Neural cell (in vitro differentiated cells): ENCODE results near the gene NMT1.

ENCODE experiments used
- EP300 ChIP-seq: fragments of 450-650 bp; conservative IDR thresholded peaks from 2 replicates; pipeline ENCODE4 v1.6.1; 2014; ENCODE audit warnings: antibody characterized with exemption, mild to moderate bottlenecking, moderate library complexity; ENCODE audit not compliant: poor library complexity, severe bottlenecking
- EZH2 ChIP-seq: fragments of 200-600, 300-800 bp; shearing (Covaris generic), sonication (generic); IDR thresholded peaks from 2 replicates; pipeline ENCODE4 v1.6.1; 2014; ENCODE audit warnings: antibody characterized with exemption, low read length, borderline replicate concordance, mild to moderate bottlenecking; ENCODE audit not compliant: insufficient read depth, poor library complexity, severe bottlenecking
- MXI1 ChIP-seq: fragments of 450-650 bp; conservative IDR thresholded peaks from 2 replicates; pipeline ENCODE4 v1.6.1; 2014; ENCODE audit warnings: antibody characterized with exemption, mild to moderate bottlenecking; ENCODE audit not compliant: poor library complexity, severe bottlenecking
- RAD21 ChIP-seq: fragments of 450-650 bp; conservative IDR thresholded peaks from 2 replicates; pipeline ENCODE4 v1.6.1; 2014; ENCODE audit warnings: antibody characterized with exemption, mild to moderate bottlenecking, moderate library complexity
- TAF1 ChIP-seq: IDR thresholded peaks from 2 replicates; pipeline ENCODE4 v1.6.1; 2012; ENCODE audit warnings: low read depth
- TF ChIP-seq, protein P1 (sequence below): fragments of 450-650 bp; IDR thresholded peaks from 2 replicates; pipeline ENCODE4 v1.5.1; 2014; ENCODE audit warnings: antibody characterized with exemption, mild to moderate bottlenecking, moderate library complexity; ENCODE audit not compliant: poor library complexity, severe bottlenecking

GRCh38 chr17:45128989-45129388 is 67.9 kb downstream of the NMT1 start:
- TF ChIP-seq EP300 (no peak), EZH2 (no peak), TAF1 (no peak), MXI1 (no peak), RAD21 (no peak)
- TF ChIP-seq, protein P1, sequence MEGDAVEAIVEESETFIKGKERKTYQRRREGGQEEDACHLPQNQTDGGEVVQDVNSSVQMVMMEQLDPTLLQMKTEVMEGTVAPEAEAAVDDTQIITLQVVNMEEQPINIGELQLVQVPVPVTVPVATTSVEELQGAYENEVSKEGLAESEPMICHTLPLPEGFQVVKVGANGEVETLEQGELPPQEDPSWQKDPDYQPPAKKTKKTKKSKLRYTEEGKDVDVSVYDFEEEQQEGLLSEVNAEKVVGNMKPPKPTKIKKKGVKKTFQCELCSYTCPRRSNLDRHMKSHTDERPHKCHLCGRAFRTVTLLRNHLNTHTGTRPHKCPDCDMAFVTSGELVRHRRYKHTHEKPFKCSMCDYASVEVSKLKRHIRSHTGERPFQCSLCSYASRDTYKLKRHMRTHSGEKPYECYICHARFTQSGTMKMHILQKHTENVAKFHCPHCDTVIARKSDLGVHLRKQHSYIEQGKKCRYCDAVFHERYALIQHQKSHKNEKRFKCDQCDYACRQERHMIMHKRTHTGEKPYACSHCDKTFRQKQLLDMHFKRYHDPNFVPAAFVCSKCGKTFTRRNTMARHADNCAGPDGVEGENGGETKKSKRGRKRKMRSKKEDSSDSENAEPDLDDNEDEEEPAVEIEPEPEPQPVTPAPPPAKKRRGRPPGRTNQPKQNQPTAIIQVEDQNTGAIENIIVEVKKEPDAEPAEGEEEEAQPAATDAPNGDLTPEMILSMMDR, result no peak
